ENCODE data around the gene PLEKHM3. TPM values are rescaled to one million over a fixed set of nuclear protein-coding genes. Genes with fewer than 3 reads are reported as not detected.

PLEKHM3 gene
- total RNA-seq, 1 donor from 2014 or later = 6.6 TPM

- Mint-ChIP-seq H3K9me3 (no peaks in the 10 kb centered on the region), H3K4me3 (no peak overlapping the region), H3K27me3 (peaks cover 2% of the 10 kb centered on the region), H3K27ac (no peak overlapping the region), H3K4me1 (no peaks in the 10 kb centered on the region), H3K36me3 (ENCODE audit: low read depth) (no peaks in the 10 kb centered on the region)
- no peak for DNase-seq
- intact Hi-C loops (cut with micrococcal nuclease) = no loop called here
Observed at GRCh38 chr2:207876842-207877535, 148.3 kb downstream of the PLEKHM3 start.

- no peak overlapping the region for H3K27ac Mint-ChIP-seq
- H3K27me3 Mint-ChIP-seq = peaks cover 2% of the 10 kb centered on the region
- H3K36me3 Mint-ChIP-seq (ENCODE audit: low read depth) = no peaks in the 10 kb centered on the region
- no peaks in the 10 kb centered on the region for H3K9me3 Mint-ChIP-seq
- H3K4me3 Mint-ChIP-seq = no peak overlapping the region
- DNase-seq = no peak
- H3K4me1 Mint-ChIP-seq = no peaks in the 10 kb centered on the region
- intact Hi-C loops (cut with micrococcal nuclease) = no loop called here
Observed at GRCh38 chr2:207875473-207876212, 149.7 kb downstream of the PLEKHM3 start.

GRCh38 chr2:207873794-207874193, 151.5 kb downstream of the PLEKHM3 start:
- no peak overlapping the region for H3K27ac Mint-ChIP-seq
- H3K36me3 Mint-ChIP-seq (ENCODE audit: low read depth) = no peaks in the 10 kb centered on the region
- H3K9me3 Mint-ChIP-seq = no peaks in the 10 kb centered on the region
- DNase-seq = no peak
- no peaks in the 10 kb centered on the region for H3K4me1 Mint-ChIP-seq
- peaks cover 2% of the 10 kb centered on the region for H3K27me3 Mint-ChIP-seq
- intact Hi-C loops (cut with micrococcal nuclease) = no loop called here
- H3K4me3 Mint-ChIP-seq = no peak overlapping the region

- Mint-ChIP-seq H3K27ac (no peak overlapping the region), H3K4me1 (no peaks in the 10 kb centered on the region), H3K4me3 (no peak overlapping the region), H3K36me3 (ENCODE audit: low read depth) (no peaks in the 10 kb centered on the region), H3K9me3 (no peaks in the 10 kb centered on the region), H3K27me3 (peaks cover 2% of the 10 kb centered on the region)
- DNase-seq = no peak
- intact Hi-C loops (cut with micrococcal nuclease) = no loop called here
Observed at GRCh38 chr2:207871911-207872310, 153.4 kb downstream of the PLEKHM3 start.

- no peaks in the 10 kb centered on the region for H3K36me3 Mint-ChIP-seq (ENCODE audit: low read depth)
- no peaks in the 10 kb centered on the region for H3K27me3 Mint-ChIP-seq
- intact Hi-C loops (cut with micrococcal nuclease) = no loop called here
- H3K4me3 Mint-ChIP-seq = no peak overlapping the region
- H3K4me1 Mint-ChIP-seq = no peaks in the 10 kb centered on the region
- H3K27ac Mint-ChIP-seq = no peak overlapping the region
- DNase-seq = no peak
- no peaks in the 10 kb centered on the region for H3K9me3 Mint-ChIP-seq
Observed at GRCh38 chr2:207871506-207871905, 153.8 kb downstream of the PLEKHM3 start.

- no peak overlapping the region for H3K4me3 Mint-ChIP-seq
- no peak for DNase-seq
- intact Hi-C loops (cut with micrococcal nuclease) = no loop called here
- no peak overlapping the region for H3K27ac Mint-ChIP-seq
- no peaks in the 10 kb centered on the region for H3K4me1 Mint-ChIP-seq
- no peaks in the 10 kb centered on the region for H3K27me3 Mint-ChIP-seq
- no peaks in the 10 kb centered on the region for H3K9me3 Mint-ChIP-seq
- no peaks in the 10 kb centered on the region for H3K36me3 Mint-ChIP-seq (ENCODE audit: low read depth)
Observed at GRCh38 chr2:207870814-207871213, 154.5 kb downstream of the PLEKHM3 start.

- Mint-ChIP-seq H3K4me3 (no peak overlapping the region), H3K4me1 (no peaks in the 10 kb centered on the region), H3K36me3 (ENCODE audit: low read depth) (no peaks in the 10 kb centered on the region), H3K27ac (no peak overlapping the region), H3K9me3 (no peaks in the 10 kb centered on the region), H3K27me3 (no peaks in the 10 kb centered on the region)
- intact Hi-C loops (cut with micrococcal nuclease) = no loop called here
- DNase-seq = no peak
Observed at GRCh38 chr2:207869784-207870778, 155.2 kb downstream of the PLEKHM3 start.

- no peaks in the 10 kb centered on the region for H3K9me3 Mint-ChIP-seq
- H3K4me3 Mint-ChIP-seq = no peak overlapping the region
- no peaks in the 10 kb centered on the region for H3K36me3 Mint-ChIP-seq (ENCODE audit: low read depth)
- intact Hi-C loops (cut with micrococcal nuclease) = no loop called here
- DNase-seq = no peak
- no peak overlapping the region for H3K27ac Mint-ChIP-seq
- H3K4me1 Mint-ChIP-seq = no peaks in the 10 kb centered on the region
- H3K27me3 Mint-ChIP-seq = no peaks in the 10 kb centered on the region
Observed at GRCh38 chr2:207868855-207869596, 156.3 kb downstream of the PLEKHM3 start.

- intact Hi-C loops (cut with micrococcal nuclease) = no loop called here
- Mint-ChIP-seq H3K9me3 (no peaks in the 10 kb centered on the region), H3K4me3 (no peak overlapping the region), H3K4me1 (no peaks in the 10 kb centered on the region), H3K36me3 (ENCODE audit: low read depth) (no peaks in the 10 kb centered on the region), H3K27ac (no peak overlapping the region), H3K27me3 (no peaks in the 10 kb centered on the region)
- DNase-seq = no peak
Observed at GRCh38 chr2:207867905-207868304, 157.4 kb downstream of the PLEKHM3 start.

- Mint-ChIP-seq H3K9me3 (no peaks in the 10 kb centered on the region), H3K27me3 (no peaks in the 10 kb centered on the region), H3K27ac (no peak overlapping the region), H3K4me3 (no peak overlapping the region), H3K36me3 (ENCODE audit: low read depth) (no peaks in the 10 kb centered on the region), H3K4me1 (no peaks in the 10 kb centered on the region)
- no peak for DNase-seq
- intact Hi-C loops (cut with micrococcal nuclease) = no loop called here
Observed at GRCh38 chr2:207867056-207867455, 158.3 kb downstream of the PLEKHM3 start.

GRCh38 chr2:207865210-207865609, 160.1 kb downstream of the PLEKHM3 start:
- Mint-ChIP-seq H3K4me3 (no peak overlapping the region), H3K27me3 (no peaks in the 10 kb centered on the region), H3K4me1 (no peaks in the 10 kb centered on the region), H3K36me3 (ENCODE audit: low read depth) (peaks cover under 1% of the 10 kb centered on the region), H3K9me3 (no peaks in the 10 kb centered on the region), H3K27ac (no peak overlapping the region)
- intact Hi-C loops (cut with micrococcal nuclease) = no loop called here
- no peak for DNase-seq

- Mint-ChIP-seq H3K27me3 (no peaks in the 10 kb centered on the region), H3K4me1 (no peaks in the 10 kb centered on the region), H3K27ac (no peak overlapping the region), H3K4me3 (no peak overlapping the region), H3K36me3 (ENCODE audit: low read depth) (peaks cover 2% of the 10 kb centered on the region), H3K9me3 (no peaks in the 10 kb centered on the region)
- intact Hi-C loops (cut with micrococcal nuclease) = no loop called here
- no peak for DNase-seq
Observed at GRCh38 chr2:207863345-207863744, 162.0 kb downstream of the PLEKHM3 start.

GRCh38 chr2:207861789-207862188, 163.5 kb downstream of the PLEKHM3 start:
- Mint-ChIP-seq H3K4me3 (no peak overlapping the region), H3K36me3 (ENCODE audit: low read depth) (peaks cover 2% of the 10 kb centered on the region), H3K27me3 (no peaks in the 10 kb centered on the region), H3K9me3 (no peaks in the 10 kb centered on the region), H3K27ac (no peak overlapping the region), H3K4me1 (no peaks in the 10 kb centered on the region)
- intact Hi-C loops (cut with micrococcal nuclease) = no loop called here
- no peak for DNase-seq

Measured in activated CD4-positive, alpha-beta T cell treated with anti-CD3 and anti-CD28 coated beads, Interleukin-2, amount 10 ng/mL, durations not matched to agents 24 days and 14 days (primary cell).